Left ventricle myocardium inferior (tissue), 1 donor: ENCODE results near the gene NCAPH2. TPM values are rescaled to one million over a fixed set of nuclear protein-coding genes. Genes with fewer than 3 reads are reported as not detected.

Experiments
- DNase-seq: peaks from one replicate; pipeline ENCODE4 v3.0.0-alpha.2; 2020
- H3K27ac ChIP-seq: fragments of 200-600 bp; replicated peaks from 2 replicates; pipeline ENCODE4 v1.8.0; 2021
- H3K27me3 ChIP-seq: fragments of 200-600 bp; 2 replicates; pipeline ENCODE4 v1.8.0; 2021; ENCODE audit warnings: low read depth
- H3K36me3 ChIP-seq: fragments of 200-600 bp; 2 replicates; pipeline ENCODE4 v1.8.0; 2021
- H3K4me1 ChIP-seq: fragments of 200-600 bp; 2 replicates; pipeline ENCODE4 v1.8.0; 2021
- H3K4me3 ChIP-seq: fragments of 200-600 bp; 2 replicates; pipeline ENCODE4 v1.8.0; 2021; ENCODE audit warnings: mild to moderate bottlenecking, moderate library complexity
- H3K9me3 ChIP-seq: fragments of 200-600 bp; replicated peaks from 2 replicates; pipeline ENCODE4 v1.8.0; 2021
- intact Hi-C: fragments of 100-400 bp; cut with micrococcal nuclease; formaldehyde crosslinking; loops from one replicate; pipeline ENCODE4 v1.11.0; 2022
- total RNA-seq: library from RNA; stranded (reverse); fragmentation: NEBNext Ultra II Directional; extraction: Animal tissue kit (Norgen Biotek cat#: 25700); gene quantifications from one replicate; pipeline ENCODE4 v1.2.1, GENCODE V29; 2021
- TF ChIP-seq, protein P1 (sequence below): fragments of 200-600 bp; IDR thresholded peaks from 2 replicates; pipeline ENCODE4 v1.8.0; 2021; ENCODE audit warnings: antibody characterized with exemption, mild to moderate bottlenecking, borderline replicate concordance
- donor health status: DM: no; HTN: yes; CAD: no; lungs with severe emphysema.

NCAPH2 gene
- total RNA-seq, 1 donor from 2014 or later, result 27.7 TPM

DNA sequence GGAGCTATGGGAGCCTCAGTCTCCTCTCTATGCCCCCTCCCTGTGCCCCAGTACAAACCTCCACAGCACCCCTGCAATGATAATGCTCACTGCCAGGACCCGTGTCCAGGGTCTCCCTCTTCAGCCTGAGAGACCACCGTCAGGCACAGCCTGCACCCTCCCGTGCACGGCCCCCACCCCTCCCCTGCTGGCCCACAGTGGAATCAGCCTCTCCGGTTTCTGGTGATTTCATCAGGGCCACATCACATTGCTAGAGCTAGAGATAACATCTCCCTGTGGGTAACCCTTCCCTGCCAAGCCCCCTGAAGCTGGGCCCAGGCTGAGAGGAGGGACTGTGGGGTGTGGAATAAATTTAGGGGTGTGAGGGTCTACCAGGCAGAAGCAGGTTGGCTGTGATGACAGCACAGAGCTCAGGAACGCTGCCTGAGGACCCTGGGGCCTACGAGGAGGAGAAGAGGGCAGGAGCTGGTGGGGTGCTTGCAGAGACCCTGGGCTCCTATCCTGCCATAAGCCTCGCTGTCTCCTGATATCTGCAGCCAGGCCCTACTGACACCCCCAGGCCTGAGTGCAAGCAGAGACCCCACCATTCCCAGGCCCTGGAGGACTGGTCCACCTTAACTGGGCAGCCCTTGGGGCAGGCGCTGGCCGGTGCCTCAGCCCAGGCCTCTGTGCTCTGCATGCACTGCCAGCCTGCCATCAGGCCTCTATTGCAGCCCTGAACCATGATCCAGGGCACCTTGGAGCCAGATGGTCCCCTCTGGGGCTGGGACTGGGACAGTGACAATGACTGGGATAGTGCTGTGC lies 37.7 kb downstream of the NCAPH2 start, which contains the start of gene KLHDC7B:
KLHDC7B (plus strand) TSS at position 378 of the 804 bp plus-strand sequence; CDS start at position 723, 345 bp downstream.
- H3K27me3 ChIP-seq, result peaks cover 73% of the 10 kb centered on the region
- DNase-seq, result no peak
- H3K4me1 ChIP-seq, result peaks cover 28% of the 10 kb centered on the region
- intact Hi-C loops, result no loop called here
- H3K9me3 ChIP-seq, result no peaks in the 10 kb centered on the region
- H3K4me3 ChIP-seq, result no peak within 1 kb of the TSS
- TF ChIP-seq, protein P1, sequence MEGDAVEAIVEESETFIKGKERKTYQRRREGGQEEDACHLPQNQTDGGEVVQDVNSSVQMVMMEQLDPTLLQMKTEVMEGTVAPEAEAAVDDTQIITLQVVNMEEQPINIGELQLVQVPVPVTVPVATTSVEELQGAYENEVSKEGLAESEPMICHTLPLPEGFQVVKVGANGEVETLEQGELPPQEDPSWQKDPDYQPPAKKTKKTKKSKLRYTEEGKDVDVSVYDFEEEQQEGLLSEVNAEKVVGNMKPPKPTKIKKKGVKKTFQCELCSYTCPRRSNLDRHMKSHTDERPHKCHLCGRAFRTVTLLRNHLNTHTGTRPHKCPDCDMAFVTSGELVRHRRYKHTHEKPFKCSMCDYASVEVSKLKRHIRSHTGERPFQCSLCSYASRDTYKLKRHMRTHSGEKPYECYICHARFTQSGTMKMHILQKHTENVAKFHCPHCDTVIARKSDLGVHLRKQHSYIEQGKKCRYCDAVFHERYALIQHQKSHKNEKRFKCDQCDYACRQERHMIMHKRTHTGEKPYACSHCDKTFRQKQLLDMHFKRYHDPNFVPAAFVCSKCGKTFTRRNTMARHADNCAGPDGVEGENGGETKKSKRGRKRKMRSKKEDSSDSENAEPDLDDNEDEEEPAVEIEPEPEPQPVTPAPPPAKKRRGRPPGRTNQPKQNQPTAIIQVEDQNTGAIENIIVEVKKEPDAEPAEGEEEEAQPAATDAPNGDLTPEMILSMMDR, result no peak
- H3K27ac ChIP-seq, result no peak within 1 kb of the TSS
- H3K36me3 ChIP-seq, result no peaks in the 10 kb centered on the region

DNA sequence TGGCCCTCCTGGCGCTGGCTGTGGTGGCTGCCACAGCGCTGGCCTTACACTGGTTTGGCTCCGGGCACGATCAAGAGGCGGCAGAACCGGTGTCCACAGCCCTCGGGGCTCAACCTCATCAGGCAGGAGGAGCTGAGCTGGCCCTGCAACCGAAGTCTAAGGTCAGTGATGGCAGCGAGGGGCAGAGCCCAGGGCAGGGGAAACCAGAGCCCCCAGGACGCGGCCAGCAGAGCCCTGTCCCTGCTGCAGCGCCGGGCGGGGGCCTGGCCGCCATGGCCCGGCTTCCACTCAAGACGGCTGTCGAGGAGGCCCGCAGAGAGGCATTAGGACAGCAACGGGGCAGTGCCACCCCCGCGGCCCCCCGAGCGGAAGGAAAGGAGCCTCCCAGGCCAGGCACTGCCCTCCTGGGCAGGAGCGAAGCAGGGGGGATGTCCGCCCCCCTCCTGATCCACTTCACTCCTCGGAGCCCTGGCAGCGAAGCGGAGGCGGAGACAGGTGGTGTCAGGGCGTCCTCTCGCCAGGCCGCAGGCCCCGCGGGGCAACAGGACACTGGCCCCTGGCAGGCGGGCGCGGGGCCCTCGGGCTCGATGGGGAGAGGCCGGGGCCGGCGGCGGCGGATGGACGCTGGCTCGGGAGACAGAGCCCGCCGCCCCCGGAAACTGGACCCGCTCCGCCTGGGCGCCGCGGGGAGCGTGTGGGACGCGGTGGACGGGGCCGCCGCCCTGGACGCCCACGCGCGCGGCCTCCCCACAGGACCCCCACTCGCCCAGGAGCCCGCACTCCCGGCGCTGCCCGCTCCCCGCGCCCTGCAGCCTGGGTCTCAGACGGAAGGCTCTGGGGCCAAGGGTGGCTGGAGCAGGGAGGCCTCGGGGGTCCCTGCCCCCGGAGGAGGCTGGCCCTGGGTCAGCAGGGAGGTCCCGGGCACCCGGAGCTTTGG lies 38.6 kb downstream of the NCAPH2 start:
- Histone ChIP-seq H3K4me3 (no peak overlapping the region), H3K27ac (no peak overlapping the region), H3K27me3 (peaks cover 82% of the 10 kb centered on the region), H3K4me1 (peaks cover 28% of the 10 kb centered on the region), H3K9me3 (no peaks in the 10 kb centered on the region), H3K36me3 (no peaks in the 10 kb centered on the region)
- no peak for DNase-seq
- TF ChIP-seq, protein P1, result no peak
- intact Hi-C loops, result no loop called here

DNA sequence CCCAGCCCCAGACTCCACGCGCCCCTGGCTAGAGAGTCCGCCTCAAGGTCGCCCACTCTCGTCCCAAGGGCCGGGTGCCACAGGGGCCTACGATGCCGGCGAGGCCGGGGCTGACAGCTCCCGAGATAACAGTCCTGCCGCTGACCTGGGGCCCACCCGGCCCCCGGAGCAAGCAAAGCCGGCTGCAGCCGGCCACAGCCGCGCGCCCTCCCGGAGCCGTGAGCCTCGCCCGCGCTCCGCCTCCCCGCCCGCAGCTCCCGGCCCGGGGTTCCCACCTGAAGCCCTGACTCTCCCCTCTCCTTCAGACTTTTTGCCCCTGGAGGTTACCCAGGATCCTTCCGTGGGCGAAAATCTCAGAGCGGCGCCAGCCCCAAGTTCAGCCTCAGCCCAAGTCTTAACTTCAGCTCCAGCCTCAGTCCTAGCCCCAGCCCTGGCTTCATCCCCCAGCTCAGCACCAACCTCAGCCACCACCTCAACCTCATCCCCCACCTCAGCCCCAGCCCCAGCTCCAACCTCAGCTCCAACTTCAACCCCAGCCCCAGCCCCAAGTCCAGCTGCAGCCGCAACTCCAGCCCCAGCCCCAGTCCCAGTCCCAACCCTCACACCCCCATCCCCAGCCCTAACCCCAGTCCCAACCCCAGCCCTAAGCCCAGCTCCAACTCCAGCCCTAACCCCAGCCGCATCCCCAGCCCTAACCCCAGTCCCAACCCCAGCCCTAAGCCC lies 39.4 kb downstream of the NCAPH2 start:
- TF ChIP-seq, protein P1, result no peak
- no peak for DNase-seq
- intact Hi-C loops, result no loop called here
- peaks cover 28% of the 10 kb centered on the region for H3K4me1 ChIP-seq
- no peak overlapping the region for H3K27ac ChIP-seq
- no peaks in the 10 kb centered on the region for H3K36me3 ChIP-seq
- no peaks in the 10 kb centered on the region for H3K9me3 ChIP-seq
- no peak overlapping the region for H3K4me3 ChIP-seq
- peaks cover 87% of the 10 kb centered on the region for H3K27me3 ChIP-seq

DNA sequence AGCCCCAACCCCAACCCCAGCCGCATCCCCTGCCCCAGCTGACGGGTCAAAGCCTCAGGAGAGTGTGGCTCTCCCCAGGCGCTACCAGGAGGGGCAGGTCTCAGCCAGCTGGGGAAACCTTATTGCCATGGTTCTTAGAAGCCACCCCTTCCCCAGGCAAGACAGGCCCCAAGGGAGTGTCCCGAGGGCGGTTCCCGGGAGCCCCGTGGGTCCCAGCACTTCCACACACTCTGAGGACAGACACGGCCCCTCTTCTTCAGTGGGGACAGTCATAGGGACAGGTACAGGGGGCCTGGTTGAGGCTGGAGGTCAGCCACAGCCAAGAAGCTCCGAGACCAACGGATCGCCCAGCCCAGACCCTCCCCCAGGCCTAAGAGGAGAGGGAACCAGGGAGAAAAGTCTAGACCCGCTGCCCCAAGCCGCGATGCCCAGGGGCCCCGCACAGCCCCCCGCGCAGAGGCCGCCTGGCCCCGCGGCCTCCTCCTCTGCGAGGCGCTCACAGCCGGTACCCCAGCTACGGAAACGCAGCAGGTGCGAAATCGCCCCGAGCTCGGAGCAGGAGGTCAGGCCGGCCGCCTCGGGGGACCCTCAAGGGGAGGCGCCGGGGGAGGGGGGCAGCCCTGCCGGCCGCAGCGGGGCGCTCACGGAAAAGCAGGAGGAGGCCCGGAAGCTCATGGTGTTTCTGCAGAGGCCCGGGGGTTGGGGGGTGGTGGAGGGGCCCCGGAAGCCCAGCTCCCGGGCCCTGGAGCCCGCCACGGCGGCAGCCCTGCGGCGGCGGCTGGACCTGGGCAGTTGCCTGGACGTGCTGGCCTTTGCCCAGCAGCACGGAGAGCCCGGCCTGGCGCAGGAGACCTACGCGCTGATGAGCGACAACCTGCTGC lies 40.3 kb downstream of the NCAPH2 start:
- Histone ChIP-seq H3K9me3 (no peaks in the 10 kb centered on the region), H3K27ac (no peak overlapping the region), H3K4me3 (peak overlapping the region; percentile 52), H3K36me3 (no peaks in the 10 kb centered on the region), H3K27me3 (peaks cover 86% of the 10 kb centered on the region), H3K4me1 (peaks cover 28% of the 10 kb centered on the region)
- TF ChIP-seq, protein P1, result no peak
- DNase-seq, result no peak
- intact Hi-C loops, result no loop called here
